ENCODE results near the gene CDK6.
"Not testable (repeated sequence)": the region's sequence is repeated elsewhere in the genome, so short reads cannot be mapped to it uniquely, and the experiment has no call there.

CDK6 gene

GRCh38 chr7:92836489-92836999, at the start of gene CDK6:
TSS of gene CDK6 (minus strand) at chr7:92836573. CDS start at chr7:92833323, 3,250 bp downstream.
- peak; percentile 67 for DNase-seq (ENCODE audit: low spot score)

GRCh38 chr7:92886039-92886438, 49.7 kb upstream of the CDK6 start:
- not testable (repeated sequence) for DNase-seq (ENCODE audit: low spot score)

GRCh38 chr7:92884218-92884617, 47.8 kb upstream of the CDK6 start:
- DNase-seq (ENCODE audit: low spot score) = no peak

- DNase-seq (ENCODE audit: low spot score) = no peak
These were observed 46.4 kb upstream of the CDK6 start for GRCh38 chr7:92882760-92883159.

GRCh38 chr7:92881091-92881485, 44.7 kb upstream of the CDK6 start:
- DNase-seq (ENCODE audit: low spot score) = no peak

- no peak for DNase-seq (ENCODE audit: low spot score)
These were observed 44.1 kb upstream of the CDK6 start for GRCh38 chr7:92880212-92881090.

- DNase-seq (ENCODE audit: low spot score) = no peak
These were observed 41.0 kb upstream of the CDK6 start for GRCh38 chr7:92877367-92877766.

GRCh38 chr7:92876836-92877235, 40.5 kb upstream of the CDK6 start:
- DNase-seq (ENCODE audit: low spot score) = no peak

- no peak for DNase-seq (ENCODE audit: low spot score)
These were observed 39.3 kb upstream of the CDK6 start for GRCh38 chr7:92875719-92876118.

- DNase-seq (ENCODE audit: low spot score) = no peak
These were observed 38.8 kb upstream of the CDK6 start for GRCh38 chr7:92875173-92875572.

- no peak for DNase-seq (ENCODE audit: low spot score)
These were observed 38.2 kb upstream of the CDK6 start for GRCh38 chr7:92874567-92874966.

- no peak for DNase-seq (ENCODE audit: low spot score)
These were observed 37.4 kb upstream of the CDK6 start for GRCh38 chr7:92873776-92874175.

- DNase-seq (ENCODE audit: low spot score) = no peak
These were observed 36.3 kb upstream of the CDK6 start for GRCh38 chr7:92872701-92873100.

- DNase-seq (ENCODE audit: low spot score) = no peak
These were observed 32.4 kb upstream of the CDK6 start for GRCh38 chr7:92868683-92869293.

GRCh38 chr7:92864169-92864568, 27.8 kb upstream of the CDK6 start:
- DNase-seq (ENCODE audit: low spot score) = peak; percentile 53

- DNase-seq (ENCODE audit: low spot score) = no peak
These were observed 20.1 kb upstream of the CDK6 start for GRCh38 chr7:92856436-92856835.

GRCh38 chr7:92854501-92855238, 18.3 kb upstream of the CDK6 start:
- DNase-seq (ENCODE audit: low spot score) = no peak

GRCh38 chr7:92851732-92852131, 15.4 kb upstream of the CDK6 start:
- peak; percentile 33 for DNase-seq (ENCODE audit: low spot score)

GRCh38 chr7:92850516-92850915, 14.1 kb upstream of the CDK6 start:
- no peak for DNase-seq (ENCODE audit: low spot score)

GRCh38 chr7:92849322-92849721, 12.9 kb upstream of the CDK6 start:
- DNase-seq (ENCODE audit: low spot score) = no peak

- DNase-seq (ENCODE audit: low spot score) = no peak
These were observed 12.5 kb upstream of the CDK6 start for GRCh38 chr7:92848851-92849250.

GRCh38 chr7:92848441-92848840, 12.1 kb upstream of the CDK6 start:
- no peak for DNase-seq (ENCODE audit: low spot score)

GRCh38 chr7:92847305-92847704, 10.9 kb upstream of the CDK6 start:
- no peak for DNase-seq (ENCODE audit: low spot score)
